ENCODE data around the gene WIPF2.

Gene WIPF2

DNA sequence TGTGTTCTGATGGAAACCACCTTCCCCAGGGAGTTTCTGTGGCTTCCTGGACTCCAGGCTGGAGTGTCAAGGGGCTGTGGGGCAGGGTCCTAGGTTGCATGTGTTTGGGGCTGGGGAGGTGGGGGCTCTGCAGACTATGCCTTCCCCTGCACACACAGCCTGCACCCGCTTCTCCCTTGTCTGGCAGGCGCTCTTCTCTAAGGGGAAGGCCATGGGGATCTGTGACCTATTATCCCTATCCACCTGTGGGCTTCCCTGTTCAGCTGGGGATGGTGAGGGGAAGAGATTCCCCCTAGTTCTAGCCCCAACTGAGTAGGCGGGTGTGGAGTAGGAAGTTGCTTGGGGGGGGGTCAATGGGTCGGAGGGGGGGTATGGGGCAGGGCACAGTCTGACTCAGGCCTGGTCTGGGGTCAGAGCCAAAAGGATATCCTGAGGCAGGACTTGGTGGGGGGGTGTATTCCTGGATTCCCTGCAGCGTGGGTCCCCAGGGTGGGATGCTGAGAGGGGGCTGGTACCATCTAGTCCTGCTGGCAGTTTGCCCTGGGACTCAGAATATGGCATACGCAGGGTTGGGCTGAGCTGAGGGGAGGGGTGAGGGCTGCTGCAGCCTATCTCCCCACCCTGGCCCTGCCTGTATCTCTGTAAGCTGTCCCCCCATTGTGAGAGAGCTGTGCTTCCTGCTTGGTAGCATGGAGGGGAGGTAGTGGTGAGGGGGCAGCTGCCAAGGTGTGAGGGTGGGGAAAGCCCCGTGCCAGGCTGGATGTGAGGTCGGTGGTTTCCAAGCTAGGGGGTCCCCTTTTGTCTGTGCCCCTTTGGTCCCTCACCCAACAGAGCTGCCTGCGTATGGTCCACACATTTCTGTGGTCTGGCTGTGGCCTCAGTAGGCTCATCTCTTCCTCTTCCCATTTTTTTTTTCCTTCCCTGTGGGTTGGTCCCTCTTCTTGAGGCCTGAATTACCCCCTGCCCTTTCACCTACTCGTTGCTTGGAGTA is 104.6 kb downstream of the WIPF2 start:
- Histone ChIP-seq H2AFZ (ENCODE audit: low read depth, low read length) (no peak overlapping the region), H3K4me1 (ENCODE audit: low read length) (peaks cover 81% of the 10 kb centered on the region), H3K27me3 (ENCODE audit: low read depth, low read length) (no peaks in the 10 kb centered on the region), H3K9me3 (ENCODE audit: insufficient read depth, low read length) (no peaks in the 10 kb centered on the region), H3K36me3 (replicated peaks; ENCODE audit: low read depth, low read length) (peaks cover 3% of the 10 kb centered on the region), H3K9ac (ENCODE audit: low read length) (peak overlapping the region; percentile 76), H3K27ac (ENCODE audit: low read length) (peak overlapping the region; percentile 94), H4K20me1 (ENCODE audit: insufficient read depth, low read length) (peaks cover 58% of the 10 kb centered on the region), H3K4me3 (ENCODE audit: low read length) (peak overlapping the region; percentile 93), H3K4me2 (ENCODE audit: low read length) (peak overlapping the region; percentile 96), H3K79me2 (ENCODE audit: low read length) (peaks cover 99% of the 10 kb centered on the region)
- TF ChIP-seq EZH2phosphoT487 (IDR thresholded peaks at IDR 0.05; ENCODE audit: low read depth), result no peak
- TF ChIP-seq, protein P1, sequence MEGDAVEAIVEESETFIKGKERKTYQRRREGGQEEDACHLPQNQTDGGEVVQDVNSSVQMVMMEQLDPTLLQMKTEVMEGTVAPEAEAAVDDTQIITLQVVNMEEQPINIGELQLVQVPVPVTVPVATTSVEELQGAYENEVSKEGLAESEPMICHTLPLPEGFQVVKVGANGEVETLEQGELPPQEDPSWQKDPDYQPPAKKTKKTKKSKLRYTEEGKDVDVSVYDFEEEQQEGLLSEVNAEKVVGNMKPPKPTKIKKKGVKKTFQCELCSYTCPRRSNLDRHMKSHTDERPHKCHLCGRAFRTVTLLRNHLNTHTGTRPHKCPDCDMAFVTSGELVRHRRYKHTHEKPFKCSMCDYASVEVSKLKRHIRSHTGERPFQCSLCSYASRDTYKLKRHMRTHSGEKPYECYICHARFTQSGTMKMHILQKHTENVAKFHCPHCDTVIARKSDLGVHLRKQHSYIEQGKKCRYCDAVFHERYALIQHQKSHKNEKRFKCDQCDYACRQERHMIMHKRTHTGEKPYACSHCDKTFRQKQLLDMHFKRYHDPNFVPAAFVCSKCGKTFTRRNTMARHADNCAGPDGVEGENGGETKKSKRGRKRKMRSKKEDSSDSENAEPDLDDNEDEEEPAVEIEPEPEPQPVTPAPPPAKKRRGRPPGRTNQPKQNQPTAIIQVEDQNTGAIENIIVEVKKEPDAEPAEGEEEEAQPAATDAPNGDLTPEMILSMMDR (IDR thresholded peaks at IDR 0.05; ENCODE audit: low read depth, low read length), result no peak

DNA sequence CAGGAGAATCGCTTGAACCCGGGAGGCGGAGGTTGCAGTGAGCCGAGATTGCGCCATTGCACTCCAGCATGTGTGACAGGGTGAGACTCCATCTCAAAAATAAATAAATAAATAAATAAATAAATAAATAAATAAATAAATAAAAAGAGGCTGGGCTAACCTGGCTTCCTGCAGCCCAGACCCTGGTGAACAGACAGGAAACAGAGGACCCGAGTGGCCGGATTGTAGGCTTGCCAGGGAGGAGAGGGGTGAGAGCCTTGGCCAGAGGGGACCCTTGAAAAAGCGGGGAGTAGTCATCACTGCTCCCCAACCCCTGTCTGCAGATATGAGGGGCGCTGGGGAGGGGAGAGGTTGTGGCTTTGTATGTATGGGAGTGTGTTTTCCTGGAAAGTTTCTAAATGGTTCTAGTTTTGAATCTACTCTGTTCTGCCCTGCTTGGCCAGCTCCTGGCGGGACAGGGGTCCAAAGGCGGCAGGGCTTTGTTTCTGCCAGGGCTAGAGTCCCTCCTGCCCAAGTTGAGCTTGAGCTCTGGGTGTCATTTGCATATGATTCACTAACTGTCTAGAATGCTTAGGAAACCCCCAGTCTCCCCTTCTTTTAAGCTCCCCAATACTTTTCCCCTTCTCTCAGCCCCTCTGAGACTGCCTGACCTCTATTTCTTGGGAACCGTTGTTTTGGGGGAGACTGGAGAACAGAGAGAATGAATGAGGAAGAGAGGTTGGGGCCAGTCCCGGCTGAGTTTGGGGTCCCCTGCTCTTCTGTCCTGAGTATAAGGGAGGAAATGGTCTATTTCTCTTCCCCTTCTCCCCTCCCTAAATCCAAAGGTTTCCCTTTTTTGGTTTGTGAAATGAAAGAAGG is 106.3 kb downstream of the WIPF2 start:
- no peak overlapping the region for H2AFZ ChIP-seq (ENCODE audit: low read depth, low read length)
- TF ChIP-seq EZH2phosphoT487 (IDR thresholded peaks at IDR 0.05; ENCODE audit: low read depth), result no peak
- TF ChIP-seq, protein P1 (IDR thresholded peaks at IDR 0.05; ENCODE audit: low read depth, low read length), result no peak
- peak overlapping the region; percentile 65 for H3K9ac ChIP-seq (ENCODE audit: low read length)
- H3K79me2 ChIP-seq (ENCODE audit: low read length), result peaks cover 98% of the 10 kb centered on the region
- peak overlapping the region; percentile 98 for H3K4me2 ChIP-seq (ENCODE audit: low read length)
- peak overlapping the region; percentile 94 for H3K27ac ChIP-seq (ENCODE audit: low read length)
- H3K4me3 ChIP-seq (ENCODE audit: low read length), result peak overlapping the region; percentile 71
- H3K36me3 ChIP-seq (replicated peaks; ENCODE audit: low read depth, low read length), result peaks cover 4% of the 10 kb centered on the region
- H4K20me1 ChIP-seq (ENCODE audit: insufficient read depth, low read length), result peaks cover 56% of the 10 kb centered on the region
- H3K4me1 ChIP-seq (ENCODE audit: low read length), result peaks cover 80% of the 10 kb centered on the region
- H3K27me3 ChIP-seq (ENCODE audit: low read depth, low read length), result no peaks in the 10 kb centered on the region
- H3K9me3 ChIP-seq (ENCODE audit: insufficient read depth, low read length), result no peaks in the 10 kb centered on the region

DNA sequence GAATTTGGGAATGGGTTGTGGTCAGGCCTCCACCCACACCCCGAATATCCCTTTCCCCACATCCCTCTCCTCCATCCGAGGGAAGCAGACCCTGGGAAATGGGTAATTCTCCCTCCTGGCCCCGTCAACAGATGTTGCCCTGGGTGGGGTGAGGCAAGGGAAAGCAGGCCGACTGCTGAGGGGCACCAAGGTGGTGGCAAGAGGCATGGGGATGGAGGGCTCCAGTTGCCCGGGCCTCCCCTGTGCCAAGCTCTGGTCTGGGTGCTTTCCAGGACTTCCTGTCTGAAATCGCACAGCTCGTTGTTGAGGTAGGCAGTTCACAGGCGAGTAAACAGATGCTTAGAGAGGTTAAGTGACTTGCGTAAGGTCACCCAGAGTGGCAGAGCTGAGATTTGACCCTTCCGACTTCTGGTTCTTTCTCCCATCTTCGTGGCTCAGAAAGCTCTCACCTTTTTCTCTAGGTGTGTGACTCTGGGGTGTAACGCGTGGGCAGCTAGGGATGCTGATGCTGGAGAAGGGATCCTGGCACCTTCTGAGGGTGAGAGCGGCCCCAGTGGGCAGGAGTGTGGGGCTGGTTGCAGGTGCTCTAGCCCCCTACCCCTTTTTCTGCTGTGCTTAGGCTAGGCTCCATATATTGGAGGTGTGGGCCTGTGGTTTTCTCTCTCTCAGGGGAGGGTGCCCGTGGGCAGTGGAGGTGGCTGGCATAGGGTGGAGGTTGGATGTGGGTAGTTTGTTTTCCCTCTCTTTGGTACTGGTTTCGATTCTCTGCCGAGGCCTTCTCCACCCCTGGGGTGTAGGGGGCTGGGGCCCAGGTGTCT is 107.1 kb downstream of the WIPF2 start:
- H3K9me3 ChIP-seq (ENCODE audit: insufficient read depth, low read length), result no peaks in the 10 kb centered on the region
- H3K4me3 ChIP-seq (ENCODE audit: low read length), result peak overlapping the region; percentile 71
- H2AFZ ChIP-seq (ENCODE audit: low read depth, low read length), result no peak overlapping the region
- TF ChIP-seq, protein P1 (IDR thresholded peaks at IDR 0.05; ENCODE audit: low read depth, low read length), result no peak
- TF ChIP-seq EZH2phosphoT487 (IDR thresholded peaks at IDR 0.05; ENCODE audit: low read depth), result no peak
- H3K36me3 ChIP-seq (replicated peaks; ENCODE audit: low read depth, low read length), result peaks cover 10% of the 10 kb centered on the region
- peaks cover 98% of the 10 kb centered on the region for H3K79me2 ChIP-seq (ENCODE audit: low read length)
- peak overlapping the region; percentile 65 for H3K9ac ChIP-seq (ENCODE audit: low read length)
- H3K27ac ChIP-seq (ENCODE audit: low read length), result peak overlapping the region; percentile 74
- H3K27me3 ChIP-seq (ENCODE audit: low read depth, low read length), result no peaks in the 10 kb centered on the region
- H3K4me1 ChIP-seq (ENCODE audit: low read length), result peaks cover 74% of the 10 kb centered on the region
- peak overlapping the region; percentile 98 for H3K4me2 ChIP-seq (ENCODE audit: low read length)
- H4K20me1 ChIP-seq (ENCODE audit: insufficient read depth, low read length), result peaks cover 53% of the 10 kb centered on the region

Measured in OCI-LY3 (cell line).